GM19468 (cell line): ENCODE results near the gene DCTN1.

ENCODE experiments used
- ATAC-seq: cut with Tn5 transposase; IDR thresholded peaks from one replicate; pipeline ENCODE4 v1.9.1; 2021; ENCODE audit warnings: mild to moderate bottlenecking, moderate library complexity, moderate number of reproducible peaks; ENCODE audit not compliant: unreplicated experiment; ENCODE audit errors: extremely low read depth

Gene DCTN1

GRCh38 chr2:74333175-74333574, 46.9 kb downstream of the DCTN1 start:
- ATAC-seq: no peak

GRCh38 chr2:74332550-74333174, 47.4 kb downstream of the DCTN1 start:
- no peak for ATAC-seq

- ATAC-seq: no peak
Measured at GRCh38 chr2:74328573-74328972, 51.5 kb downstream of the DCTN1 start.

- ATAC-seq: no peak
Measured at GRCh38 chr2:74328074-74328473, 52.0 kb downstream of the DCTN1 start.

GRCh38 chr2:74327627-74328026, 52.5 kb downstream of the DCTN1 start:
- ATAC-seq: no peak

- ATAC-seq: no peak
Measured at GRCh38 chr2:74327199-74327598, 52.9 kb downstream of the DCTN1 start.

- no peak for ATAC-seq
Measured at GRCh38 chr2:74325815-74326214, 54.3 kb downstream of the DCTN1 start.

- no peak for ATAC-seq
Measured at GRCh38 chr2:74321737-74322136, 58.4 kb downstream of the DCTN1 start.

GRCh38 chr2:74317701-74318100, 62.4 kb downstream of the DCTN1 start:
- ATAC-seq: no peak

- no peak for ATAC-seq
Measured at GRCh38 chr2:74316627-74317295, 63.4 kb downstream of the DCTN1 start.

- no peak for ATAC-seq
Measured at GRCh38 chr2:74314107-74314506, 66.0 kb downstream of the DCTN1 start.

- no peak for ATAC-seq
Measured at GRCh38 chr2:74313497-74313896, 66.6 kb downstream of the DCTN1 start.

- ATAC-seq: no peak
Measured at GRCh38 chr2:74312913-74313312, 67.2 kb downstream of the DCTN1 start.
